MM.1S (cell line): ENCODE data around the gene FABP7.

ENCODE experiments used
- DNase-seq: peaks from one replicate; pipeline ENCODE4 v3.0.0-alpha.2; 2015
- H2AFZ ChIP-seq: fragments of 300-600 bp; sonication (generic); 2 replicates; pipeline ENCODE4 v1.6.0; 2016; ENCODE audit warnings: antibody characterized with exemption, low read length
- H3F3A ChIP-seq: fragments of 300-600 bp; sonication (generic); 2 replicates; pipeline ENCODE4 v1.6.1; 2016; ENCODE audit warnings: mild to moderate bottlenecking, antibody characterized with exemption, low read length, moderate library complexity, mixed read lengths; ENCODE audit not compliant: insufficient read depth
- H3K27ac ChIP-seq: fragments of 300-600 bp; sonication (generic); 2 replicates; pipeline ENCODE4 v1.5.1; 2016; ENCODE audit warnings: mild to moderate bottlenecking, low read length
- H3K27me3 ChIP-seq: fragments of 300-600 bp; sonication (generic); replicated peaks from 2 replicates; pipeline ENCODE4 v1.6.0; 2016; ENCODE audit warnings: low read length; ENCODE audit not compliant: insufficient read depth
- H3K36me3 ChIP-seq: fragments of 300-600 bp; sonication (generic); replicated peaks from 2 replicates; pipeline ENCODE4 v1.6.1; 2016; ENCODE audit warnings: mild to moderate bottlenecking, low read length, mixed read lengths; ENCODE audit not compliant: insufficient read depth
- H3K4me1 ChIP-seq: fragments of 300-600 bp; sonication (generic); 2 replicates; pipeline ENCODE4 v1.6.1; 2016; ENCODE audit warnings: low read length, mixed read lengths
- H3K4me2 ChIP-seq: fragments of 300-600 bp; sonication (generic); 2 replicates; pipeline ENCODE4 v1.6.0; 2016; ENCODE audit warnings: low read depth, low read length
- H3K4me3 ChIP-seq: fragments of 300-600 bp; sonication (generic); 2 replicates; pipeline ENCODE4 v1.5.1; 2016; ENCODE audit warnings: low read length, mixed read lengths
- H3K79me2 ChIP-seq: fragments of 300-600 bp; sonication (generic); 2 replicates; pipeline ENCODE4 v1.6.1; 2016; ENCODE audit warnings: mixed run types, low read length, mixed read lengths
- H3K9ac ChIP-seq: fragments of 300-600 bp; sonication (generic); 2 replicates; pipeline ENCODE4 v1.6.1; 2016; ENCODE audit warnings: low read length, mixed read lengths
- H3K9me2 ChIP-seq: fragments of 300-600 bp; sonication (generic); replicated peaks from 2 replicates; pipeline ENCODE4 v1.6.1; 2016; ENCODE audit warnings: mild to moderate bottlenecking, low read length, mixed read lengths; ENCODE audit not compliant: insufficient read depth
- H3K9me3 ChIP-seq: fragments of 300-600 bp; sonication (generic); replicated peaks from 2 replicates; pipeline ENCODE4 v1.6.1; 2016; ENCODE audit warnings: mild to moderate bottlenecking, low read length, mixed read lengths; ENCODE audit not compliant: insufficient read depth
- H4K20me1 ChIP-seq: fragments of 300-600 bp; sonication (generic); 2 replicates; pipeline ENCODE4 v1.6.1; 2016; ENCODE audit warnings: mild to moderate bottlenecking, low read length, moderate library complexity, mixed read lengths; ENCODE audit not compliant: insufficient read depth
- CTCF ChIP-seq: fragments of 300-600 bp; sonication (generic); IDR thresholded peaks from 2 replicates; pipeline ENCODE4 v1.5.1; 2016; ENCODE audit warnings: antibody characterized with exemption, low read length, mixed read lengths
- EZH2 ChIP-seq: fragments of 300-600 bp; sonication (generic); optimal IDR thresholded peaks from 2 replicates; pipeline ENCODE3; 2017; ENCODE audit warnings: low read depth, mild to moderate bottlenecking, antibody characterized with exemption, low read length, mixed read lengths
- EZH2phosphoT487 ChIP-seq: fragments of 300-600 bp; sonication (generic); IDR thresholded peaks from 2 replicates; pipeline ENCODE4 v1.6.1; 2018; ENCODE audit warnings: antibody characterized with exemption, low read length

Gene FABP7

GRCh38 chr6:122736163-122736562, 43.4 kb upstream of the FABP7 start:
- H3K9ac ChIP-seq, result no peak overlapping the region
- no peak for DNase-seq

GRCh38 chr6:122736616-122737015, 42.9 kb upstream of the FABP7 start:
- Histone ChIP-seq H3K4me2 (no peak overlapping the region), H2AFZ (no peak overlapping the region), H3K79me2 (no peaks in the 10 kb centered on the region), H3K9ac (no peak overlapping the region), H3K4me1 (no peaks in the 10 kb centered on the region), H3K4me3 (no peak overlapping the region), H3F3A (no peaks in the 10 kb centered on the region), H3K36me3 (no peaks in the 10 kb centered on the region), H3K9me2 (no peaks in the 10 kb centered on the region), H3K9me3 (no peaks in the 10 kb centered on the region), H3K27ac (no peak overlapping the region), H3K27me3 (no peaks in the 10 kb centered on the region), H4K20me1 (no peaks in the 10 kb centered on the region)
- TF ChIP-seq EZH2phosphoT487, result no peak
- DNase-seq, result no peak

More at GRCh38 chr6:122736163-122736562, 43.4 kb upstream of the FABP7 start:
- H3F3A ChIP-seq, result no peaks in the 10 kb centered on the region
- no peaks in the 10 kb centered on the region for H3K9me2 ChIP-seq
- H4K20me1 ChIP-seq, result no peaks in the 10 kb centered on the region
- no peak overlapping the region for H3K4me3 ChIP-seq
- no peak overlapping the region for H3K27ac ChIP-seq
- no peak for TF ChIP-seq CTCF
- no peak for TF ChIP-seq EZH2phosphoT487
- TF ChIP-seq EZH2, result no peak
- no peaks in the 10 kb centered on the region for H3K36me3 ChIP-seq
- no peaks in the 10 kb centered on the region for H3K27me3 ChIP-seq
- no peak overlapping the region for H3K4me2 ChIP-seq
- H2AFZ ChIP-seq, result no peak overlapping the region
- no peaks in the 10 kb centered on the region for H3K4me1 ChIP-seq
- no peaks in the 10 kb centered on the region for H3K9me3 ChIP-seq
- H3K79me2 ChIP-seq, result no peaks in the 10 kb centered on the region

- Histone ChIP-seq H3K27ac (no peak overlapping the region), H4K20me1 (no peaks in the 10 kb centered on the region), H3K9ac (no peak overlapping the region), H3K36me3 (no peaks in the 10 kb centered on the region), H3K4me3 (no peak overlapping the region), H3F3A (no peaks in the 10 kb centered on the region), H3K9me2 (no peaks in the 10 kb centered on the region), H3K9me3 (no peaks in the 10 kb centered on the region), H3K4me1 (no peaks in the 10 kb centered on the region), H3K79me2 (no peaks in the 10 kb centered on the region), H3K4me2 (no peak overlapping the region), H3K27me3 (no peaks in the 10 kb centered on the region), H2AFZ (no peak overlapping the region)
- no peak for DNase-seq
- TF ChIP-seq EZH2, result no peak
- TF ChIP-seq CTCF, result no peak
- no peak for TF ChIP-seq EZH2phosphoT487
These were observed 39.4 kb upstream of the FABP7 start for GRCh38 chr6:122740091-122740490.

GRCh38 chr6:122740936-122741335, 38.6 kb upstream of the FABP7 start:
- TF ChIP-seq CTCF (no peak), EZH2phosphoT487 (no peak), EZH2 (no peak)
- Histone ChIP-seq H3K27me3 (no peaks in the 10 kb centered on the region), H4K20me1 (no peaks in the 10 kb centered on the region), H3K4me2 (no peak overlapping the region), H3K4me3 (no peak overlapping the region), H3K9ac (no peak overlapping the region), H3K27ac (no peak overlapping the region), H3F3A (no peaks in the 10 kb centered on the region), H3K9me2 (no peaks in the 10 kb centered on the region), H3K9me3 (no peaks in the 10 kb centered on the region), H3K4me1 (no peaks in the 10 kb centered on the region), H3K79me2 (no peaks in the 10 kb centered on the region), H3K36me3 (no peaks in the 10 kb centered on the region), H2AFZ (no peak overlapping the region)
- no peak for DNase-seq
